EH (cell line): ENCODE data around the gene CAPN8.

ENCODE experiments used
- DNase-seq: peaks from one replicate; pipeline ENCODE4 v3.0.0-alpha.2; 2015; ENCODE audit warnings: low read depth

Gene CAPN8

GRCh38 chr1:223617323-223618070 lies 48.0 kb downstream of the CAPN8 start:
- no peak for DNase-seq

- no peak for DNase-seq
These were observed 48.9 kb downstream of the CAPN8 start for GRCh38 chr1:223616586-223616985.

GRCh38 chr1:223611936-223612335 lies 53.6 kb downstream of the CAPN8 start:
- DNase-seq, result no peak

- no peak for DNase-seq
These were observed 55.5 kb downstream of the CAPN8 start for GRCh38 chr1:223609977-223610376.

- DNase-seq, result no peak
These were observed 56.4 kb downstream of the CAPN8 start for GRCh38 chr1:223609066-223609465.

- DNase-seq, result no peak
These were observed 107.0 kb downstream of the CAPN8 start for GRCh38 chr1:223558512-223558911.

- no peak for DNase-seq
These were observed 108.4 kb downstream of the CAPN8 start for GRCh38 chr1:223557130-223557475.

- DNase-seq, result peak; percentile 11
These were observed 108.9 kb downstream of the CAPN8 start for GRCh38 chr1:223556414-223557129.

- DNase-seq, result no peak
These were observed 111.5 kb downstream of the CAPN8 start for GRCh38 chr1:223553957-223554356.

GRCh38 chr1:223551610-223552009 lies 113.9 kb downstream of the CAPN8 start:
- no peak for DNase-seq

- no peak for DNase-seq
These were observed 115.8 kb downstream of the CAPN8 start for GRCh38 chr1:223549740-223550139.

GRCh38 chr1:223547316-223548114 lies 118.0 kb downstream of the CAPN8 start:
- no peak for DNase-seq

- DNase-seq, result no peak
These were observed 120.2 kb downstream of the CAPN8 start for GRCh38 chr1:223545343-223545742.

- DNase-seq, result no peak
These were observed 121.9 kb downstream of the CAPN8 start for GRCh38 chr1:223543560-223543959.

- no peak for DNase-seq
These were observed 122.7 kb downstream of the CAPN8 start for GRCh38 chr1:223542831-223543230.

GRCh38 chr1:223540485-223541106 lies 124.9 kb downstream of the CAPN8 start:
- DNase-seq, result no peak

GRCh38 chr1:223539750-223540149 lies 125.8 kb downstream of the CAPN8 start:
- DNase-seq, result no peak

GRCh38 chr1:223538981-223539380 lies 126.5 kb downstream of the CAPN8 start:
- no peak for DNase-seq

- no peak for DNase-seq
These were observed 130.2 kb downstream of the CAPN8 start for GRCh38 chr1:223535319-223535718.

GRCh38 chr1:223534677-223535076 lies 130.8 kb downstream of the CAPN8 start:
- no peak for DNase-seq

GRCh38 chr1:223533708-223534107 lies 131.8 kb downstream of the CAPN8 start:
- no peak for DNase-seq

GRCh38 chr1:223531742-223532341 lies 133.7 kb downstream of the CAPN8 start:
- peak; percentile 41 for DNase-seq
